ENCODE results near the gene S100A16.
"Not testable (repeated sequence)": the region's sequence is repeated elsewhere in the genome, so short reads cannot be mapped to it uniquely, and the experiment has no call there.

Gene S100A16

DNA sequence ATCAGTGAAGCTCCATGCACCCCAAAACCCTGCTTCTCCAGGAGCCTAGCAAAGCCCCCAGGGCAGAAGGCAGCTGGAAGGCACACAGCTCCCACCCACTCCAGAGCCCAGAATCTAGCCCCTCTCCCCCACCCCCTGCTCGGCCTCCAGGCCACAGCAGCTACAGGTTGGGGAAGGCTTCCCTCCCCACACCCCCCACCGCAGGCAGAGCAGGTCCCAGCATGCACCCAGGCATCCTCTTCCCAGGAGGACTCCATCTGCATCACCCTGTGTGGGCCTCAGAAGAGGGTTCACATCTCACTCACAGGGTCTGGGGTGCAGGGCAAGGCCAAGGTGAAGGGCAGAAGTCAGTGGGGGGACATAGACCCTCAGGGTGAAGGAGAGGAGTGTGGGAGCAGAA lies 2.5 kb upstream of the S100A16 start:
- DNase-seq (ENCODE audit: low spot score): no peak

DNA sequence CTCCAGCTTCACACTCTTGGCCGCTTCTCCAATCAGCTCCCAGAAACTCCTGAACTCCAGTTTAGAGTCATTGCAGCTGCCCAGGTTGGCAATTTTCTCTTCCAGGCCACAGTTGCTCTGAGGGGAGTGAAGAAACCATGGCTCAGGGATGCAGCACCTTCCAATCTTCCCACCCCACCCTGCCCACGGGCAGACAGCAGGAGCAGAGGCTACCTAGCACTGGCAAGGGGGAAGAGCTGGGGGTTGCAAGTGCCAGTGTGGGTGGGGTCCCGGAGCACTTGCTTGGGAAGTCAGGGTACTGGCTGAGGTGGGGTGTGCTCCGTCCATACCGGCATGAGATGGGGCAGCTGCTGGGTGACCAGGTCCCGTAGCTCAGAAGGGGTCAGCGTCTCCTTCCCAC lies 2.0 kb upstream of the S100A16 start:
- DNase-seq (ENCODE audit: low spot score): no peak

DNA sequence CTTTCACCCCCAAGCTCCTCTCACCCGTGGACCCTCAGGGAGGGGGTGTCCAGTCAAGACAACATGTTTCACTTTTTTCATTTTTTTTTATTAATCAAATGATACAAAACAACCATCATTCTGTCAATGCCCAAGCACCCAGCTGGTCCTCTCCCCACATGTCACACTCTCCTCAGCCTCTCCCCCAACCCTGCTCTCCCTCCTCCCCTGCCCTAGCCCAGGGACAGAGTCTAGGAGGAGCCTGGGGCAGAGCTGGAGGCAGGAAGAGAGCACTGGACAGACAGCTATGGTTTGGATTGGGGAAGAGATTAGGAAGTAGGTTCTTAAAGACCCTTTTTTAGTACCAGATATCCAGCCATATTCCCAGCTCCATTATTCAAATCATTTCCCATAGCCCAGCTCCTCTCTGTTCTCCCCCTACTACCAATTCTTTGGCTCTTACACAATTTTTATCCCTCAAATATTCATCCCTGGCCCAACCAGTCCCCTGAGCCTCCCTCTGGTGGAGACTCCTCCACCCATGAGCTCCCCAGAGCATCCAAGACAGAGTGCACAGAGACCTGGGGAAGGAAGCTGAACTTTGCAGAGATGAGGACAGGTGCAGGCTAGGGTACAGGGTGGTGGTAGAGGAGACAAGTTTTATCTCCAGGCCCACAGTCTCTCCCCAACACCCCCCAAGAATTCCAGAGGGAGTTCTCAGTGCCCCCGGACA lies 1.4 kb upstream of the S100A16 start:
- no peak for DNase-seq (ENCODE audit: low spot score)

DNA sequence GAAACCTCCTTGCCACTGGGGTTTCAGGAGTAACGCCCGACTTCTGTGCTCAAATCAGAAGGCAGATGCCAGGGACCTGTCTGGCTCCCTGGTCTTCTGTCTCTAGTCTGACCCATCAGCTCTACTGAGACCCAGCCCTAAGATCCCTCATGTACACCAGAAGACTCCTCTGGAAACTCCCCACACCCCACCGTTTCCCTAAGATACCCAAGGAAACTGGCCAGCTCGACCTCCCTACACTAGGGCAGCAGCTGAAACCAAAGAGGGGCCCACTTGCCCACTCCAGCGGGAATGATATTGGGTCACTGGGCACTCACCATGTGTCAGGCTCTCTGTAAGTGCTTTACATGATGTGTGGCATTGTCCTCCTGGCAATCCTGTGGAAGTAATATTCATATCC lies 469 bp upstream of the S100A16 start:
- DNase-seq (ENCODE audit: low spot score): no peak

DNA sequence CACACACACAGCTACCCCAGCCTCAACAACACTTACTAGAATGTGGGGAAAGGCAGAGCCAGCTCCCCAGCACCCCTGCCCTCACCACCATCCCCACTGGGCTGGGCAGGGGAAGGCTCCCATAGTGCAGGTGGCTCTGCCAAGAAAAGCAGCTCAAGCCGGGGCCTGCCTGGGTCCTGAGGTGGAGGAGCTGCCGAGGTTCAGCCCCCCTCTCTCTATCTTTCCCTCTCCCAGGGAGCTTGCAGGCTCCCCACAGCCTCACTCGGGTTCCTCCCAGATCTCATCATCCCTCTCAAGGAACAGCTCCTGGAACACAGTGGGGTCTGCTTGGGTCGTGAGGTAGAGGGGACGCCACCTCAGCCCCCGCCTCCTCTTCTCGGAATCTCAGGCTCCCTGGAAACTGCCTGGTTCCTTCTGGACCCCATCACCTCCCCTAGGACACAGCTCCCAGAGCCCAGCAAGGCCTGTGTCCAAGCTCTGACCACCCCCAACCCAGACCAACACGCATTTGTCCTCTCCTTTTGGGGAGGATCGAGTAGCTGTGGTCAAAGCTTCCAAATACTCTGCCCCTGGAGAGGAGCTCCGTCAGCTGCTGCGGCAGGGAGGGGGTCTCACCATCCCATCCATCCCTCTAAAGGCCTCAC lies 704 bp downstream of the S100A16 start:
- no peak for DNase-seq (ENCODE audit: low spot score)

DNA sequence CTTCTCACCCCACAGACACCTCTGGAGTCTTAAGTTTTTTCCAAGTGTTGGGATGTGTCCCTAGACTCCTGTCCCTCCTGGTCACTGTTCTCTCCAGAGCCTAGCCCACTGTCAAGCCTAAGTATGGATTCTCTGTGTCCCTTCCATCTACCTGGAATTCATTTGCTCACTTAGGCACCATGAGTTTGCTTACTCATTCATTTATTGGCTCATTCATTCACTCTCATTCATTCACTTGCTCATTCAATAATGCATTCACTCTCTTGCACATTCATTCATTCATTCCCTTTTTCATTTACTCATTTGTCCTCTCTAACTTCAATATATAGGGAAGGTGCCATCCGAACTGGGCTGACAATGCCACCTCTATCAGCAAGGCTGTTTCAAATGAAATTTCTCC lies 1.6 kb downstream of the S100A16 start:
- no peak for DNase-seq (ENCODE audit: low spot score)

DNA sequence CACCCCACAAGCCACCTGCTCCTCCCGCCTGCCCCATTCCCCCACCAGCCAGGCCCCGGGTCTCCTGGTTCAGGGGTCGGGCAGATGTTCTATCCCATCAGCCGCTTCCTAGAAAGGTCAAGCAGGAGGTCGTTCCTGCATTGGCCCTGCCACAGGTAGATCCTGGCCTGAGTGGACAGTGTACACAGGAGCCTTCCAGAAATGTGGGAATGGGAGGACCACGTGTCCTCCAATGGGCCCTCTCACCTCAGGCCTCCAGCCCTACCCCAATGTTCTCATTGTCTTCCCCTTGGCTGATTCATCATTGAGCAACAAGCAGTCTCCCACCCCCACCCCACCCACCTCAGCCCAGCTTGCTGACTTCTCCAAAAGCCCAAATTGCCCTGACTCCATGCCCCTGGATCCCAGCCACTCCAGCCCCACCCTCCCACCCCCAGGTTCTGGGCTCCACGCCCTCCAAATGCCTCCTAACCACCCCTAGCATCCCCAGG lies 2.1 kb downstream of the S100A16 start:
- no peak for DNase-seq (ENCODE audit: low spot score)

GRCh38 chr1:153610334-153610733 lies 2.6 kb downstream of the S100A16 start:
- DNase-seq (ENCODE audit: low spot score): no peak

DNA sequence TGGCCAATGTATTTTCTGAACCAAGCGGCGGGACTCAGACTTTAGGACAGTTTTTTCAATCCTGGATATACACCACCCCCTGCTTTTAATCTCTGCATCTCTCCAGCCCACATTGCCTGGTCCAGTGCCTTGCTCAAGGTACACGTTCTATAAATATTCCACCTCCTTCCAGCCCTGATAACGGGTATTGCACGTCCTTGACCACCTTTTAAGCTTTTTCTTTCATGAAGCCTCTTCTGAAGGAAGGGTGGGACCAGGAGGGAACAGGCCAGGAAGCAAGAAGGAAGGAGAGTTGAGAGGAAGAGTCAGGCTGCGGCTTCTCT lies 3.4 kb downstream of the S100A16 start:
- DNase-seq (ENCODE audit: low spot score): no peak

- DNase-seq (ENCODE audit: low spot score): no peak
Observed at GRCh38 chr1:153608742-153609584, 4.0 kb downstream of the S100A16 start.

DNA sequence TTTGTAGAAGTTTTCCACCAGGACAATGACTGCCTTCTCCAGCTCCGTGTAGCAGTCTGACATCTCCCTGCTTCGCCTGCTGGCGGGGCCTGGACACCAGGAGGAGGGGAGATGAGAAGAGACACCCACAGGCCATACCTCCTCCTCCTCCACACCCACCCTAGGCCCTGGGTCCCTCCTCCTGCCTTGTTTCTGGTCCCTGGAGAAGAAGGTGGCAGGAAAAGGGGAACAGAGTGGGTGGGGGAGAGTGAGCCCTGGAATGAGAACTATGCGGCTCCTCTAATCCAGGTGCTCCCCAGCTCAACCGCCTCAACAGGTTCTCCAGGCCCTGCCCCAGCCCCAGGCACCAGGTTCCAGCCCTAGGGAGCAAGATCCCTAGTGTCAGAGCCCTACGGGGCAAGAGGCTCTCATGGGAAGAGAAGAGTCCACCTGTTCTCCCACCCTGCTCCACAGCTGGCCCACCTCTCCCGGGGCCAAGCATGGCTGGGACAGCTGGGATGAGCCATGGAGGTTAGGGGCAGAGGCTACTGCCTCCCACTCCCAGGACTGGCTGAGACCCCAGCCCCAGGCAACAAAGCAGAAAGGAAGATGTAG lies 4.8 kb downstream of the S100A16 start:
- no peak for DNase-seq (ENCODE audit: low spot score)

DNA sequence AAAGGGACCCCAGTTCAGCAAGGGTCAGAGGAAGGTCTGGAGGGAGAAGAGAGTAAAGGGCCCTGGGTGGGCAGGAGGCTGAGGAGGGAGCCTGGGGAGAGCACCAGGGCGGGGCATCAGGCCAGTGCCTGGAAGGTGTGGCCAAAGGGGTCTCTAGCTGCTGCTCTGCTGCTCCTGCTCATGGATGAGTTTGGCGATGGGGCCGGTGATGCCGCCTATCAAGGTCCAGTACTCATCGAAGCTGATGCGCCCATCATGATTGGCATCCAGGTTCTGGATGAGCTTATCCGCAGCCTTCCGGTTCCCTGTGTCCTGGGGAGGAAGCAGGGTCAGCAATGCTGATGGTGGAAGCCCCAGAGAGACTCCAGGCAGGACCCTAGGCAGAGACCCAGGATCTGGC lies 5.6 kb downstream of the S100A16 start:
- no peak for DNase-seq (ENCODE audit: low spot score)

DNA sequence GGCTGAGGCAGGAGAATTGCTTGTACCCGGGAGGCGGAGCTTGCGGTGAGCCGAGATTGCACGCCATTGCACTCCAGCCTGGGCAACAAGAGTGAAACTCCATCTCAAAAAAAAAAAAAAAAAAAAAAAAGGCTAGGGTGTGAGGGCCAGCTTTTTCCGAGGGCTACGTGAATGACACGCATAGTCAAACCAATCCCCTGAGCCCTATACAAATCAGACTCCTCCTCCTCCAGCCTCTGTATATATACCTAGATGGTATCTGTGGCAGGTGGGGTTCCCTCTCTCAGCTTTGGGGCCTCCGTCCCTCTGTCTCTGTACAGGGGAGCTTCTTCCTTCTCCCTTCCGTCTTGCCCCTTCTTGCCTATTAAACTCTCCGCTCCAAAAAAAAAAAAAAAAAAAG lies 6.7 kb downstream of the S100A16 start:
- DNase-seq (ENCODE audit: low spot score): no peak

- no peak for DNase-seq (ENCODE audit: low spot score)
Observed at GRCh38 chr1:153602749-153603148, 10.2 kb downstream of the S100A16 start.

DNA sequence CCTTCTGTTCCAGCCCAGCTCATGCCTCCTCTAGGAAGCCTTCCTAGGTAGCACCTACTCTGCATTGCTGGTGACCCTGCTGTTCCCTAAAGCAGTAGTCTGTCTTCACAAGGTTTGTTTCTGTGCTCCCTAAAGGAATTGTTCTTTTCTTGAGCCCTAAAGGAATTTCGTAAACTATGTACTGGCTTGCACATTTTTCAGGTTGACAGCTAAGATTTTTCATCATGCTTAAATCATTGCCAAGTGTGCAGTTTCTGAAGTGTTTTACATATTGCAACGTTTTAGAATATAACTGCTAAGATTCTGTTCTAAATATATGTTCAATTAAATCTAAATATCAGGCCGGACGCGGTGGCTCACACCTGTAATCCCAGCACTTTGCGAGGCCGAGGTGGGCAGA lies 13.1 kb downstream of the S100A16 start:
- DNase-seq (ENCODE audit: low spot score): no peak

DNA sequence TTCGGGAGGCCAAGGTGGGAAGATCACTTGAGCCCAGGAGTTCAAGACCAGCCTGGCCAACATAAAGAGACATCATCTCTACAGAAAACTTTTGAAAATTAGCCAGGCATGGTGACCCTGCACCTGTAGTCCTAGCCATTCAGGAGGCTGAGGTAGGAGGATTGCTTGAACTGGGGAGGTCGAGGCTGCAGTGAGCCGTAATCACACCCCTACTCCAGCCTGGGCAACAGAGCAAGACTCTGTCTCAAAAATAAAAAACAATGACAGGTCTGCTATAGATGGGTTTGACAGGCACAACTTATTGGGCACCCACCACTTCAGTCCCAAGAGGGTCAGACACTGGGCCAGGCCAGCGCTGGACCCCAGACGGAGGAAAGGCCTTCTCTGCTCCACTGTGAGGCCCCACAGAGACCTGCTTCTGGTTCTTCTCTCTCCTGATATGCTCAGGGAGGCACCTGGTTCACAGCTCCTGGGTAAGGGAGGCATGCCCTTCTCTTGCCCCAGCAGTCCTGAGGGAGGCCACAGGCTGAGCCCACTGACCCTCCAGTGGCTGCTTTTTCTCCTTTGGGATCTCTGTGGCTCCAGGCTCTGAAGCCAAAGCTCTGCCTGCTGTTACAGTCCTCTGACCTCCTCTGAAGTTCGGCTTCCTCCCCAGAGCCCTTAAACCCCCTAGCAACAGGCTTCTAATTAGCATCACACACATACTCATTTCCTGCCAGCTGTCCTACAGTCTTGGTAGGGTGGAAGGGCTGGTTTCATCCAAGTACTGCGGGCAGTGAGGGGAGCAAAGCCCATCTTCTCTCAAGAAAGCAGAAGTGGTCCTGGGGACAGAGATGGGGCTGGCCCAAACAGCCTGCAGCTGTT lies 14.4 kb downstream of the S100A16 start:
- peak; percentile 91 for DNase-seq (ENCODE audit: low spot score)

DNA sequence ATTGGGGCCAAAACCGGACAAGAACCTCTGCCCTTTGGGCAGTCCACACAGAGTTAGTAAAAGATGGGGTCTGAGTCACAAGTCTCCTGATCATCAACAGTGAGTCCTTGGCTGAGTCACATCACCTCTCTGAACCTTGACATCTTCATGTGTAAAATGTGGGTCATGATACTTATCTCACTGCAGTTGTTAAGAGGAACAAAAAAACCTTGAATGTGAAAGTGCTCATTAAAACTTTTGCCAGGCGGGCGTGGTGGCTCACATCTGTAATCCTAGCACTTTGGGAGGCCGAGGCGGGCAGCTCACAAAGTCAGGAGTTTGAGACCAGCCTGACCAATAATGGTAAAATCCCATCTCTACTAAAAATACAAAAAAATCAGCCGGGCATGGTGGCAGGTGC lies 15.7 kb downstream of the S100A16 start:
- no peak for DNase-seq (ENCODE audit: low spot score)

DNA sequence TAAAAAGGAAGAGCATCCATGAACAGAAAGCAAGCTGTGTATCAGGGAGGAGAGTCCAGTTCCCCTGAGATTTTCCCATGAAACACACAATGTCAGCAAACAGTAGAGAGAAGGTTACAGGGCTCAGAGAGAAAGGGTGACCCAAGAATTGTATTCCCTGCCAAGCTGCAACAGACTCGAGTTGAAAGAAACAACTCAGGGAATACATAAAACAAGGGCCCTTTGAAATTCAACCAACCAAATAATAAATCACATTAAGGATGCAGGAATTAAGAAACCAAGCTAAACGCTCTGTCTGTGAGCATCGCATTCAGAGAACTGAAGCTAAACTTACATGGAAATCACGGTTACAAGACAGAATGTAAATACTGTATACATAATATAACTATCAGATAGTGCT lies 20.2 kb downstream of the S100A16 start:
- no peak for DNase-seq (ENCODE audit: low spot score)

DNA sequence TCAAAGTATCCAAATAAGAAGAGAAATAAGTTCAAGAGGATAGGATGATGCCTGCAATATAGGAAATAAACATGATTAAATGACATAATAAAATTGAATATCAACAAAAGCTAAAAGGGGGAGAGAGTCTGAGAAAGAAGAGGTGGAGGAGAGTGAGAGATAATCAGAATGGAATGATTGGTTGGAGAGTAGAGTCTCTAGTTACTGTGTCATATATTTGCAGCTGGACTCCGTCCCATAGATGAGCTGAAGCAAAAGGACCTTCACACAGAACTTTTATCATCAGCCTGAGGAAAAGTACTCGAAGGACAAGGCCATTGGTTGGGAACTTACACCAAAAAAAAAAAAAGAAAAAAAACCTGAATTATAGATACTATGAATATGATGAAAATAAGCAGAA lies 24.5 kb downstream of the S100A16 start:
- no peak for DNase-seq (ENCODE audit: low spot score)

DNA sequence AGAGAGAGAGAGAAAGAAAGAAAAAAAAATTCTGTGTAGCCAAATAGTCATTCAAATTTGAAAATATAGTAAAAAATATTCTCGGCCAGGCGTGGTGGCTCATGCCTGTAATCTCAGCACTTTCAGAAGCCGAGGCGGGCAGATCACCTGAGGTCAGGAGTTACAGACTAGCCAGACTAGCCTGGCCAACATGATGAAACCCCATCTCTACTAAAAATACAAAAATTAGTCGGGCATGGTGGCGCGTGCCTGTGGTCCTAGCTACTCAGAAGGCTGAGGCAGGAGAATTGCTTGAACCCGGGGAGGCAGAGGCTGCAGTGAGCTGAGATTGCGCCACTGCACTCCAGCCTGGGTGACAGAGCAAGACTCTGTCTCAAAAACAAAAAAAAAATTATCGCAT lies 24.9 kb downstream of the S100A16 start:
- not testable (repeated sequence) for DNase-seq (ENCODE audit: low spot score)

- no peak for DNase-seq (ENCODE audit: low spot score)
Observed at GRCh38 chr1:153587314-153587713, 25.6 kb downstream of the S100A16 start.

GRCh38 chr1:153586347-153586746 lies 26.6 kb downstream of the S100A16 start:
- no peak for DNase-seq (ENCODE audit: low spot score)
